ENCODE measurements around the gene CORO6. TPM values are rescaled to one million over a fixed set of nuclear protein-coding genes. Genes with fewer than 3 reads are reported as not detected.

CORO6 gene
- polyA plus RNA-seq, 1 donor from 2014 or later: 4.3 TPM

DNA sequence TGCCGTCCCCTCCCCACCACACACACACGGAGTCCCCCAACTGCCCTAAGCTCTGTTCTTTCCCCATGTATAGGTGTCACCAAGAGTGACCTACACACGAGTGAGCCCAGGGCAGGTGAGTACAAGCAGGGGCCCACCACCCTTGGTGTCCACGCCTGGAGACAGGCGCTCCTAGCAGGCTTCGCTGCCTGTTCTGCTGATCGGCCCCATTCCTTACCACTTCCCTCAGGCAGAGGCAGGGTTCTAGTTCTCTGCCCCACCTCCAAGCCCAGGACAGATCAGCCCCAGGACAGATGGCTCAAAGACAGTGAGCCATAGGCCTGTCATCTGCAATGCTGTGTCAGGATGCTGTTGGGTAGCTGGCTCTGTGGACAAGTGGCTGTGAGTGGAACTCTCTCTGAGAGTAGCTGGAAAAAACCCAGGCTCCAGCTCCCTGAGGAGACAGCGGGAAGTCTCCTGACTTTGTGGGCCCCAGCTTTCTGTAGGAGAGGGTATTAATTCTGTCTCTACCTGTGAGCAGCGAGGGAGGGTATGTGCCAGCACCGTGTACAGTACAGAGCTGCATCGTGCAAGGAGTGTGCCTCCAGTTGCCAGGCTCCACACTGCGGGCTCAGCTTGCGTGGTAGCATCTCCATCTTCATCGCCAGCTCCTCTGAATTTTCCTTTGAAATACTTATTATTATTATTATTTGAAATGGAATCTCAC lies 53.3 kb downstream of the CORO6 start:
- H3K9me3 ChIP-seq (ENCODE audit: low read length): no peaks in the 10 kb centered on the region
- no peaks in the 10 kb centered on the region for H3K79me2 ChIP-seq (replicated peaks; ENCODE audit: insufficient read depth, low read length)
- H3K36me3 ChIP-seq (ENCODE audit: insufficient read depth, low read length): no peaks in the 10 kb centered on the region
- H4K20me1 ChIP-seq (ENCODE audit: insufficient read depth): no peaks in the 10 kb centered on the region
- H3K27me3 ChIP-seq (ENCODE audit: insufficient read depth, low read depth, low read length): peaks cover 38% of the 10 kb centered on the region
- H3F3A ChIP-seq (ENCODE audit: insufficient read depth, low read length, poor library complexity, severe bottlenecking): no peaks in the 10 kb centered on the region
- no peak overlapping the region for H2AFZ ChIP-seq (ENCODE audit: low read depth, low read length)
- TF ChIP-seq RAD21 (conservative IDR thresholded peaks at IDR 0.05) (no peak), MXI1 (conservative IDR thresholded peaks at IDR 0.05; ENCODE audit: poor library complexity, severe bottlenecking) (no peak), TAF1 (IDR thresholded peaks at IDR 0.05; ENCODE audit: low read depth) (no peak), SMC3 (conservative IDR thresholded peaks at IDR 0.05; ENCODE audit: poor library complexity) (no peak), POLR2AphosphoS5 (IDR thresholded peaks at IDR 0.05) (no peak), EP300 (conservative IDR thresholded peaks at IDR 0.05; ENCODE audit: poor library complexity, severe bottlenecking) (no peak), EZH2 (IDR thresholded peaks at IDR 0.05; ENCODE audit: borderline replicate concordance, insufficient read depth, low read length, poor library complexity, severe bottlenecking) (no peak)
- TF ChIP-seq, protein P1, sequence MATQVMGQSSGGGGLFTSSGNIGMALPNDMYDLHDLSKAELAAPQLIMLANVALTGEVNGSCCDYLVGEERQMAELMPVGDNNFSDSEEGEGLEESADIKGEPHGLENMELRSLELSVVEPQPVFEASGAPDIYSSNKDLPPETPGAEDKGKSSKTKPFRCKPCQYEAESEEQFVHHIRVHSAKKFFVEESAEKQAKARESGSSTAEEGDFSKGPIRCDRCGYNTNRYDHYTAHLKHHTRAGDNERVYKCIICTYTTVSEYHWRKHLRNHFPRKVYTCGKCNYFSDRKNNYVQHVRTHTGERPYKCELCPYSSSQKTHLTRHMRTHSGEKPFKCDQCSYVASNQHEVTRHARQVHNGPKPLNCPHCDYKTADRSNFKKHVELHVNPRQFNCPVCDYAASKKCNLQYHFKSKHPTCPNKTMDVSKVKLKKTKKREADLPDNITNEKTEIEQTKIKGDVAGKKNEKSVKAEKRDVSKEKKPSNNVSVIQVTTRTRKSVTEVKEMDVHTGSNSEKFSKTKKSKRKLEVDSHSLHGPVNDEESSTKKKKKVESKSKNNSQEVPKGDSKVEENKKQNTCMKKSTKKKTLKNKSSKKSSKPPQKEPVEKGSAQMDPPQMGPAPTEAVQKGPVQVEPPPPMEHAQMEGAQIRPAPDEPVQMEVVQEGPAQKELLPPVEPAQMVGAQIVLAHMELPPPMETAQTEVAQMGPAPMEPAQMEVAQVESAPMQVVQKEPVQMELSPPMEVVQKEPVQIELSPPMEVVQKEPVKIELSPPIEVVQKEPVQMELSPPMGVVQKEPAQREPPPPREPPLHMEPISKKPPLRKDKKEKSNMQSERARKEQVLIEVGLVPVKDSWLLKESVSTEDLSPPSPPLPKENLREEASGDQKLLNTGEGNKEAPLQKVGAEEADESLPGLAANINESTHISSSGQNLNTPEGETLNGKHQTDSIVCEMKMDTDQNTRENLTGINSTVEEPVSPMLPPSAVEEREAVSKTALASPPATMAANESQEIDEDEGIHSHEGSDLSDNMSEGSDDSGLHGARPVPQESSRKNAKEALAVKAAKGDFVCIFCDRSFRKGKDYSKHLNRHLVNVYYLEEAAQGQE (IDR thresholded peaks at IDR 0.05; ENCODE audit: borderline replicate concordance): no peak
- TF ChIP-seq, protein P2, sequence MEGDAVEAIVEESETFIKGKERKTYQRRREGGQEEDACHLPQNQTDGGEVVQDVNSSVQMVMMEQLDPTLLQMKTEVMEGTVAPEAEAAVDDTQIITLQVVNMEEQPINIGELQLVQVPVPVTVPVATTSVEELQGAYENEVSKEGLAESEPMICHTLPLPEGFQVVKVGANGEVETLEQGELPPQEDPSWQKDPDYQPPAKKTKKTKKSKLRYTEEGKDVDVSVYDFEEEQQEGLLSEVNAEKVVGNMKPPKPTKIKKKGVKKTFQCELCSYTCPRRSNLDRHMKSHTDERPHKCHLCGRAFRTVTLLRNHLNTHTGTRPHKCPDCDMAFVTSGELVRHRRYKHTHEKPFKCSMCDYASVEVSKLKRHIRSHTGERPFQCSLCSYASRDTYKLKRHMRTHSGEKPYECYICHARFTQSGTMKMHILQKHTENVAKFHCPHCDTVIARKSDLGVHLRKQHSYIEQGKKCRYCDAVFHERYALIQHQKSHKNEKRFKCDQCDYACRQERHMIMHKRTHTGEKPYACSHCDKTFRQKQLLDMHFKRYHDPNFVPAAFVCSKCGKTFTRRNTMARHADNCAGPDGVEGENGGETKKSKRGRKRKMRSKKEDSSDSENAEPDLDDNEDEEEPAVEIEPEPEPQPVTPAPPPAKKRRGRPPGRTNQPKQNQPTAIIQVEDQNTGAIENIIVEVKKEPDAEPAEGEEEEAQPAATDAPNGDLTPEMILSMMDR (IDR thresholded peaks at IDR 0.05; ENCODE audit: poor library complexity, severe bottlenecking): no peak
- H3K27ac ChIP-seq (ENCODE audit: low read length): no peak overlapping the region
- H3K9me2 ChIP-seq (ENCODE audit: insufficient read depth, low read length): no peaks in the 10 kb centered on the region
- H3K4me3 ChIP-seq (ENCODE audit: low read length): peak overlapping the region; percentile 84
- H3K4me2 ChIP-seq (ENCODE audit: low read length): no peak overlapping the region
- peak overlapping the region; percentile 51 for H3K9ac ChIP-seq (ENCODE audit: low read length)

GRCh38 chr17:29568331-29569244 lies 54.1 kb downstream of the CORO6 start, which contains the start of gene TP53I13:
Gene TP53I13 (plus strand): TSS chr17:29568701. CDS start chr17:29568759, 58 bp downstream.
- H3K27ac ChIP-seq (ENCODE audit: low read length): no peak within 1 kb of the TSS

More at GRCh38 chr17:29568331-29569244, 54.1 kb downstream of the CORO6 start, which contains the start of gene TP53I13:
- Histone ChIP-seq H3F3A (ENCODE audit: insufficient read depth, low read length, poor library complexity, severe bottlenecking) (no peaks in the 10 kb centered on the region), H2AFZ (ENCODE audit: low read depth, low read length) (no peak within 1 kb of the TSS), H3K27me3 (ENCODE audit: insufficient read depth, low read depth, low read length) (peaks cover 44% of the 10 kb centered on the region), H3K4me3 (ENCODE audit: low read length) (peak within 1 kb of the TSS; percentile 84), H3K9ac (ENCODE audit: low read length) (peak within 1 kb of the TSS; percentile 51), H3K9me3 (ENCODE audit: low read length) (no peaks in the 10 kb centered on the region), H4K20me1 (ENCODE audit: insufficient read depth) (no peaks in the 10 kb centered on the region), H3K4me2 (ENCODE audit: low read length) (peak within 1 kb of the TSS; percentile 58), H3K9me2 (ENCODE audit: insufficient read depth, low read length) (no peaks in the 10 kb centered on the region), H3K79me2 (replicated peaks; ENCODE audit: insufficient read depth, low read length) (no peaks in the 10 kb centered on the region), H3K36me3 (ENCODE audit: insufficient read depth, low read length) (no peaks in the 10 kb centered on the region)
- TF ChIP-seq MXI1 (conservative IDR thresholded peaks at IDR 0.05; ENCODE audit: poor library complexity, severe bottlenecking) (peak; percentile 46), RAD21 (conservative IDR thresholded peaks at IDR 0.05) (no peak)

Measured in neural cell (in vitro differentiated cells).